MM.1S (cell line): ENCODE data around the gene CASKIN1.

Source experiments
- DNase-seq: peaks from one replicate; pipeline ENCODE4 v3.0.0-alpha.2; 2015
- H2AFZ ChIP-seq: fragments of 300-600 bp; sonication (generic); 2 replicates; pipeline ENCODE4 v1.6.0; 2016; ENCODE audit warnings: antibody characterized with exemption, low read length
- H3F3A ChIP-seq: fragments of 300-600 bp; sonication (generic); 2 replicates; pipeline ENCODE4 v1.6.1; 2016; ENCODE audit warnings: mild to moderate bottlenecking, antibody characterized with exemption, low read length, moderate library complexity, mixed read lengths; ENCODE audit not compliant: insufficient read depth
- H3K27ac ChIP-seq: fragments of 300-600 bp; sonication (generic); 2 replicates; pipeline ENCODE4 v1.5.1; 2016; ENCODE audit warnings: mild to moderate bottlenecking, low read length
- H3K27me3 ChIP-seq: fragments of 300-600 bp; sonication (generic); replicated peaks from 2 replicates; pipeline ENCODE4 v1.6.0; 2016; ENCODE audit warnings: low read length; ENCODE audit not compliant: insufficient read depth
- H3K36me3 ChIP-seq: fragments of 300-600 bp; sonication (generic); replicated peaks from 2 replicates; pipeline ENCODE4 v1.6.1; 2016; ENCODE audit warnings: mild to moderate bottlenecking, low read length, mixed read lengths; ENCODE audit not compliant: insufficient read depth
- H3K4me1 ChIP-seq: fragments of 300-600 bp; sonication (generic); 2 replicates; pipeline ENCODE4 v1.6.1; 2016; ENCODE audit warnings: low read length, mixed read lengths
- H3K4me2 ChIP-seq: fragments of 300-600 bp; sonication (generic); 2 replicates; pipeline ENCODE4 v1.6.0; 2016; ENCODE audit warnings: low read depth, low read length
- H3K4me3 ChIP-seq: fragments of 300-600 bp; sonication (generic); 2 replicates; pipeline ENCODE4 v1.5.1; 2016; ENCODE audit warnings: low read length, mixed read lengths
- H3K79me2 ChIP-seq: fragments of 300-600 bp; sonication (generic); 2 replicates; pipeline ENCODE4 v1.6.1; 2016; ENCODE audit warnings: mixed run types, low read length, mixed read lengths
- H3K9ac ChIP-seq: fragments of 300-600 bp; sonication (generic); 2 replicates; pipeline ENCODE4 v1.6.1; 2016; ENCODE audit warnings: low read length, mixed read lengths
- H3K9me2 ChIP-seq: fragments of 300-600 bp; sonication (generic); replicated peaks from 2 replicates; pipeline ENCODE4 v1.6.1; 2016; ENCODE audit warnings: mild to moderate bottlenecking, low read length, mixed read lengths; ENCODE audit not compliant: insufficient read depth
- H3K9me3 ChIP-seq: fragments of 300-600 bp; sonication (generic); replicated peaks from 2 replicates; pipeline ENCODE4 v1.6.1; 2016; ENCODE audit warnings: mild to moderate bottlenecking, low read length, mixed read lengths; ENCODE audit not compliant: insufficient read depth
- H4K20me1 ChIP-seq: fragments of 300-600 bp; sonication (generic); 2 replicates; pipeline ENCODE4 v1.6.1; 2016; ENCODE audit warnings: mild to moderate bottlenecking, low read length, moderate library complexity, mixed read lengths; ENCODE audit not compliant: insufficient read depth
- EZH2 ChIP-seq: fragments of 300-600 bp; sonication (generic); optimal IDR thresholded peaks from 2 replicates; pipeline ENCODE3; 2017; ENCODE audit warnings: low read depth, mild to moderate bottlenecking, antibody characterized with exemption, low read length, mixed read lengths
- EZH2phosphoT487 ChIP-seq: fragments of 300-600 bp; sonication (generic); IDR thresholded peaks from 2 replicates; pipeline ENCODE4 v1.6.1; 2018; ENCODE audit warnings: antibody characterized with exemption, low read length
- TF ChIP-seq, protein P1 (sequence below): fragments of 300-600 bp; sonication (generic); IDR thresholded peaks from 2 replicates; pipeline ENCODE4 v1.5.1; 2016; ENCODE audit warnings: antibody characterized with exemption, low read length, mixed read lengths

Gene CASKIN1

DNA sequence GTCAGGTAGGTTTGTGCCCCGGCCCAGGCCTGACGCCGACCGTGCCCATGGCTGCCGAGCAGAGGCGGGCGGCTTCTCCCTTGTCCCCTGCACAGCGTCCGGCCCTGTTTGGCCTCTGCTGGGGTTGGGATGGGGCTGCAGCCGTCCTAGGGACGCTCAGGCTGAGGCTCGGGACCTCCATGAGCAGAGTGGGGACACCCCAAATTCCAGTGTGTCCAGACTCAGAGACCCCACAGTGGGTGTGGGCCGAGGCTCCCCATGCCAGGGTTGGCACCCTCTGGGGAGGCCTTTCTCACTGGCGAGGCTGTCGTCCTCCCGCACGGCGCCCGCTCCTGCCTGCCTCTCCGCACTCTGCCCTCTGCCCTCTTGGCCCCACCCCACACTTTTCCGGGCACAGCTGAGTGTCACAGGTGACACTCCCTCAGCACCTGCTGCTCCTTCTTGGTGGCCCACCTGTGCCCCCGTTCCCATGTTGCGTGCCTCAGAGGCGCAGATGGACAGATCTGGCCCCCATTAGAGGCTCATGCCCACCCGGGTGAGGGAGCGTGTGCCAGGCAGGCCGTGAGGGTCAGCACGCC is 24.7 kb downstream of the CASKIN1 start:
- Histone ChIP-seq H3K27ac (no peak overlapping the region), H2AFZ (no peak overlapping the region), H3K9me3 (no peaks in the 10 kb centered on the region), H3K4me2 (no peak overlapping the region), H4K20me1 (no peaks in the 10 kb centered on the region), H3K79me2 (no peaks in the 10 kb centered on the region), H3K4me1 (no peaks in the 10 kb centered on the region), H3K9ac (no peak overlapping the region), H3F3A (no peaks in the 10 kb centered on the region), H3K4me3 (no peak overlapping the region), H3K36me3 (no peaks in the 10 kb centered on the region), H3K27me3 (no peaks in the 10 kb centered on the region), H3K9me2 (no peaks in the 10 kb centered on the region)
- no peak for DNase-seq
- TF ChIP-seq EZH2phosphoT487 (no peak), EZH2 (no peak)
- TF ChIP-seq, protein P1, sequence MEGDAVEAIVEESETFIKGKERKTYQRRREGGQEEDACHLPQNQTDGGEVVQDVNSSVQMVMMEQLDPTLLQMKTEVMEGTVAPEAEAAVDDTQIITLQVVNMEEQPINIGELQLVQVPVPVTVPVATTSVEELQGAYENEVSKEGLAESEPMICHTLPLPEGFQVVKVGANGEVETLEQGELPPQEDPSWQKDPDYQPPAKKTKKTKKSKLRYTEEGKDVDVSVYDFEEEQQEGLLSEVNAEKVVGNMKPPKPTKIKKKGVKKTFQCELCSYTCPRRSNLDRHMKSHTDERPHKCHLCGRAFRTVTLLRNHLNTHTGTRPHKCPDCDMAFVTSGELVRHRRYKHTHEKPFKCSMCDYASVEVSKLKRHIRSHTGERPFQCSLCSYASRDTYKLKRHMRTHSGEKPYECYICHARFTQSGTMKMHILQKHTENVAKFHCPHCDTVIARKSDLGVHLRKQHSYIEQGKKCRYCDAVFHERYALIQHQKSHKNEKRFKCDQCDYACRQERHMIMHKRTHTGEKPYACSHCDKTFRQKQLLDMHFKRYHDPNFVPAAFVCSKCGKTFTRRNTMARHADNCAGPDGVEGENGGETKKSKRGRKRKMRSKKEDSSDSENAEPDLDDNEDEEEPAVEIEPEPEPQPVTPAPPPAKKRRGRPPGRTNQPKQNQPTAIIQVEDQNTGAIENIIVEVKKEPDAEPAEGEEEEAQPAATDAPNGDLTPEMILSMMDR: no peak

DNA sequence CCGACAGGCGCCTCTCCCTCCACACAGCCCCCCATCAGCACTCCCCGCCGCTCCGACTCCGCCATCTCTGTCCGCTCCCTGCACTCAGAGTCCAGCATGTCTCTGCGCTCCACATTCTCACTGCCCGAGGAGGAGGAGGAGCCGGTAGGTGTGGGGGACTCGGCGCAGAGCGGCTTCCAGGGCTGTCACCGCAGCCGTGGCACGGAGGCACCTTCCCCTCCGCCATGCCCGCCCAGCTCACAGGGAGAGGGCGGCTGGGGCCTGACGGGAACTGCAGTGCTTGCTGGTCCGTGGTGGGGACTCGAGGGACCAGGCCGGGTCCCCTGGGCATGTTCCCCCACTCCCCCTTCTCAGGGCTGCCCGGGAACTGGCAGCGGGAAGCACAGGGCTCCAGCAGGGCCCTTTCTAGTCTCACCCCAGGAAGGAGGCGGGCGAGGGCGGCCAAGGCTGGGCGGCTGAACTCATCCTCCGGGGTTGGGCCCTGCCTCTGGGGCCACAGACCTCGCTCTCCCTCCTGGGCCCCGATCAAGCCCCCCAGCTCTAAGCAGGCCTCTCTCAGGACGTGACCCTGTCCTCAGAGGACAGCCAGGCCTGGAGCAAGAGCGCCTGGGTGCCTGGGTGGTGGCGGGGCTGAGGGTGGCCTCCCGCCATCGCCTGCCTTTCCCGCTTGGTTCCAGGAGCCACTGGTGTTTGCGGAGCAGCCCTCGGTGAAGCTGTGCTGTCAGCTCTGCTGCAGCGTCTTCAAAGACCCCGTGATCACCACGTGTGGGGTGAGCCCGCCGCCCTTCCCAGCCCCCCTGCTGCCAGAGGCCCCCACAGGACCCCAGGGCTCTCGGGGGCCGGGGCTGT is 25.6 kb downstream of the CASKIN1 start:
- Histone ChIP-seq H3K9me3 (no peaks in the 10 kb centered on the region), H3K79me2 (no peaks in the 10 kb centered on the region), H3K9ac (no peak overlapping the region), H3F3A (no peaks in the 10 kb centered on the region), H2AFZ (no peak overlapping the region), H3K4me3 (no peak overlapping the region), H3K9me2 (no peaks in the 10 kb centered on the region), H4K20me1 (no peaks in the 10 kb centered on the region), H3K27me3 (no peaks in the 10 kb centered on the region), H3K4me2 (no peak overlapping the region), H3K4me1 (no peaks in the 10 kb centered on the region), H3K27ac (no peak overlapping the region), H3K36me3 (no peaks in the 10 kb centered on the region)
- TF ChIP-seq, protein P1: no peak
- DNase-seq: no peak

DNA sequence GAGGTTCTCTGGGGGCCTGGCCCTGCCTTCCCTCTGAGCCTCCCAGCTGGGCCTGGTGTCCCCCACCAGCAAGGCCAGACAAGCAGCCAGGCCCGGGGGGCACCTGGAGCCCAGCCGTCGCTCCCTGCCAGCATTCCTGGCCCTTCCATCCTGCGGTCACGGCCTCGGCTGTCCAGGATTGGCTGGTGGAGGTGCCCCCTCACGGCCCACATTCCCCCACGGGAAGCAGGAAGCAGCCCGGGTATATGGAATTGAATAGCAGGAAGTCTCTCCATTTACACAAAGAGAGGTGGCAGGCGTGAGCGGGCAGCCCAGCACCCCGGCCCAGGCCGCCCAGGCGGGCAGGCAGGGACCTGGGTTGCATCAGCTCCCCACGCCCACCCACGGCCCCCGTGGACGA is 26.3 kb downstream of the CASKIN1 start:
- H4K20me1 ChIP-seq: no peaks in the 10 kb centered on the region
- no peak overlapping the region for H2AFZ ChIP-seq
- TF ChIP-seq EZH2phosphoT487: no peak
- TF ChIP-seq, protein P1: no peak
- DNase-seq: no peak
- H3K9me2 ChIP-seq: no peaks in the 10 kb centered on the region
- no peaks in the 10 kb centered on the region for H3K9me3 ChIP-seq
- H3K4me2 ChIP-seq: no peak overlapping the region
- H3K4me1 ChIP-seq: no peaks in the 10 kb centered on the region
- no peak overlapping the region for H3K9ac ChIP-seq
- H3K79me2 ChIP-seq: no peaks in the 10 kb centered on the region
- H3K36me3 ChIP-seq: no peaks in the 10 kb centered on the region
- no peaks in the 10 kb centered on the region for H3K27me3 ChIP-seq
- no peak overlapping the region for H3K4me3 ChIP-seq
- H3F3A ChIP-seq: no peaks in the 10 kb centered on the region
- no peak overlapping the region for H3K27ac ChIP-seq
